CD14-positive monocyte (primary cell): Measurements from ENCODE around the gene USP53. TPM values are rescaled to one million over a fixed set of nuclear protein-coding genes. Genes with fewer than 3 reads are reported as not detected.
A peak's percentile ranks its signal among the peaks of the same experiment; 100 is the strongest.

Experiments
- DNase-seq, 3 donors: peaks; one replicate each; pipeline ENCODE4 v3.0.0-alpha.2; 2011 to 2022
- H2AFZ ChIP-seq: 2 replicates; pipeline ENCODE4 v1.6.0; 2012; ENCODE audit warnings: mild to moderate bottlenecking, low read depth, low read length, inconsistent platforms; ENCODE audit not compliant: insufficient read depth, poor library complexity, severe bottlenecking
- H3K27ac ChIP-seq, 2 donors: 1 replicate in 1 of 2; 2 replicates in 1 of 2; pipeline ENCODE4 v1.5.1; 2012 to 2013; ENCODE audit warnings: low read length in 2 of 2, control low read depth in 1 of 2, inconsistent platforms in 1 of 2, low read depth in 1 of 2, mild to moderate bottlenecking in 1 of 2
- H3K27me3 ChIP-seq, 2 donors: one replicate each; pipeline versions ENCODE4 v1.6.0 to v1.6.1; 2011 to 2013; ENCODE audit warnings: low read length in 2 of 2; ENCODE audit not compliant: control insufficient read depth in 2 of 2, insufficient read depth in 2 of 2
- H3K36me3 ChIP-seq, 2 donors: replicated peaks in 1 of 2; 1 replicate in 1 of 2; 2 replicates in 1 of 2; pipeline versions ENCODE4 v1.5.1 to v1.6.1; 2012 to 2013; ENCODE audit warnings: low read length in 2 of 2, control low read depth in 1 of 2, inconsistent platforms in 1 of 2, mild to moderate bottlenecking in 1 of 2; ENCODE audit not compliant: insufficient read depth in 2 of 2, control insufficient read depth in 1 of 2
- H3K4me1 ChIP-seq, 2 donors: 1 replicate in 1 of 2; 2 replicates in 1 of 2; pipeline versions ENCODE4 v1.5.1 to v1.6.1; 2012 to 2013; ENCODE audit warnings: low read length in 2 of 2, control low read depth in 1 of 2, inconsistent platforms in 1 of 2, mild to moderate bottlenecking in 1 of 2, moderate library complexity in 1 of 2; ENCODE audit not compliant: insufficient read depth in 2 of 2, control insufficient read depth in 1 of 2
- H3K4me2 ChIP-seq: replicated peaks from 2 replicates; pipeline ENCODE3; 2012; ENCODE audit warnings: low read length, moderate library complexity, mild to moderate bottlenecking; ENCODE audit not compliant: poor library complexity, severe bottlenecking; ENCODE audit errors: extremely low read depth
- H3K4me3 ChIP-seq, 3 experiments: fragments of 200-600 bp in 1 of 3; sonication (generic) in 1 of 3; replicated peaks in 1 of 3; 1 replicate in 2 of 3; 2 replicates in 1 of 3; pipeline ENCODE4 v1.5.1; 2011 to 2013; ENCODE audit warnings: low read length in 3 of 3, mild to moderate bottlenecking in 3 of 3, control low read depth in 2 of 3, low read depth in 2 of 3, inconsistent platforms in 1 of 3, moderate library complexity in 1 of 3
- H3K79me2 ChIP-seq: 2 replicates; pipeline ENCODE4 v1.6.0; 2012; ENCODE audit warnings: mild to moderate bottlenecking, control low read depth, inconsistent platforms, low read length, moderate library complexity; ENCODE audit not compliant: insufficient read depth
- H3K9ac ChIP-seq: 2 replicates; pipeline ENCODE4 v1.6.0; 2017; ENCODE audit warnings: low read length, mild to moderate bottlenecking; ENCODE audit not compliant: insufficient read depth, poor library complexity, severe bottlenecking
- H3K9me3 ChIP-seq, 2 donors: replicated peaks in 1 of 2; 1 replicate in 1 of 2; 2 replicates in 1 of 2; pipeline versions ENCODE4 v1.5.1 to v1.6.1; 2012 to 2013; ENCODE audit warnings: low read length in 2 of 2, control low read depth in 1 of 2; ENCODE audit not compliant: control insufficient read depth in 1 of 2, insufficient read depth in 1 of 2
- H4K20me1 ChIP-seq: 2 replicates; pipeline ENCODE4 v1.6.0; 2012; ENCODE audit warnings: mild to moderate bottlenecking, low read length, control low read depth, moderate library complexity; ENCODE audit not compliant: insufficient read depth
- H3K27ac Mint-ChIP-seq, 7 donors: one replicate each; pipeline ENCODE4 v1.8.0; 2020; ENCODE audit warnings: mild to moderate bottlenecking in 7 of 7, mixed read lengths in 7 of 7, moderate library complexity in 6 of 7, inconsistent platforms in 2 of 7
- H3K27me3 Mint-ChIP-seq, 3 donors: one replicate each; pipeline ENCODE4 v1.8.0; 2021 to 2022; ENCODE audit warnings: low read depth in 3 of 3, mild to moderate bottlenecking in 3 of 3, mixed read lengths in 3 of 3, moderate library complexity in 3 of 3, inconsistent platforms in 1 of 3
- H3K36me3 Mint-ChIP-seq, 2 donors: one replicate each; pipeline ENCODE4 v1.8.0; 2020; ENCODE audit warnings: mixed read lengths in 2 of 2, inconsistent platforms in 1 of 2, mild to moderate bottlenecking in 1 of 2
- H3K4me1 Mint-ChIP-seq: one replicate; pipeline ENCODE4 v1.8.0; 2020; ENCODE audit warnings: mild to moderate bottlenecking, mixed read lengths
- H3K4me3 Mint-ChIP-seq, 2 donors: one replicate each; pipeline ENCODE4 v1.8.0; 2020; ENCODE audit warnings: mild to moderate bottlenecking in 2 of 2, mixed read lengths in 2 of 2, moderate library complexity in 1 of 2
- H3K9me3 Mint-ChIP-seq, 7 donors: one replicate each; pipeline ENCODE4 v1.8.0; 2020 to 2022; ENCODE audit warnings: mixed read lengths in 7 of 7, mild to moderate bottlenecking in 6 of 7, moderate library complexity in 6 of 7, inconsistent platforms in 2 of 7
- CTCF ChIP-seq: fragments of 200-600 bp; IDR thresholded peaks from one replicate; pipeline ENCODE4 v1.8.0; 2022; ENCODE audit warnings: antibody characterized with exemption, mild to moderate bottlenecking
- WGBS: methylation state at CpG from one replicate; pipeline ENCODE4 v1.1.5; 2013; ENCODE audit warnings: missing lambda C conversion rate; ENCODE audit not compliant: insufficient coverage; 5-methylcytosine and 5-hydroxymethylcytosine counted together
- intact Hi-C, 2 donors: fragments of 100-400 bp; cut with micrococcal nuclease; formaldehyde crosslinking; loops; one replicate each; pipeline versions ENCODE4 v1.15.0 to v1.15.1; 2023
- polyA plus RNA-seq, 3 donors: library from polyadenylated mRNA; depleted of rRNA in 1 of 3; unstranded in 2 of 3; stranded (reverse) in 1 of 3; fragments of 300-500 nt in 2 of 3; fragments of >200 nt in 1 of 3; fragmentation: Illumina TruSeq in 2 of 3; gene quantifications; 1 replicate in 2 of 3; 2 replicates in 1 of 3; pipeline ENCODE4 v1.2.3, GENCODE V29; 2012 to 2021

The USP53 gene
- polyA plus RNA-seq, 3 donors: 0.11 to 0.44 (median 0.22) TPM

GRCh38 chr4:119210775-119211174 is 1.7 kb upstream of the USP53 start:
- Histone ChIP-seq H3K79me2 (no peaks in the 10 kb centered on the region), H3K9me3 (no peaks in the 10 kb centered on the region), H3K4me3 (no peak overlapping the region), H3K4me2 (peak overlapping the region; percentile 3), H4K20me1 (no peaks in the 10 kb centered on the region), H2AFZ (no peak overlapping the region), H3K27ac (no peak overlapping the region), H3K9ac (no peak overlapping the region), H3K27me3 (peaks cover 0 to 8% of the 10 kb centered on the region in 2 donors), H3K4me1 (peaks cover 15 to 51% of the 10 kb centered on the region in 2 donors), H3K36me3 (no peaks in the 10 kb centered on the region)
- H3K27ac Mint-ChIP-seq: peak overlapping the region in 2 of 7 donors; percentile 1 to 41
- peaks cover 38% of the 10 kb centered on the region for H3K4me1 Mint-ChIP-seq
- WGBS: 66% methylated on average over 4 of the region's 4 CpGs
- intact Hi-C loops: loop anchor here (10.0 kb wide), 3 partner anchors 96 to 186 kb away; no protein-coding TSS in a partner anchor
- peak; percentile 39 to 77 (median 66) for DNase-seq
- H3K27me3 Mint-ChIP-seq: peaks cover 7 to 18% (median 17%) of the 10 kb centered on the region in 3 donors
- H3K9me3 Mint-ChIP-seq: no peaks in the 10 kb centered on the region
- TF ChIP-seq CTCF: no peak
- H3K4me3 Mint-ChIP-seq: peak overlapping the region in 1 of 2 donors; percentile 49
- H3K36me3 Mint-ChIP-seq: no peaks in the 10 kb centered on the region

- TF ChIP-seq CTCF: no peak
Observed at GRCh38 chr4:119211867-119212233, 663 bp upstream of the USP53 start.

More at GRCh38 chr4:119211867-119212233, 663 bp upstream of the USP53 start:
- Mint-ChIP-seq H3K27ac (peak overlapping the region in 3 of 7 donors; percentile 67 to 86 (median 78)), H3K4me1 (peaks cover 38% of the 10 kb centered on the region), H3K4me3 (peak overlapping the region; percentile 93 to 96), H3K36me3 (no peaks in the 10 kb centered on the region), H3K9me3 (no peaks in the 10 kb centered on the region), H3K27me3 (peaks cover 7 to 18% (median 17%) of the 10 kb centered on the region in 3 donors)
- DNase-seq: peak in 2 of 3 donors; percentile 8 to 15
- peaks cover 15 to 42% of the 10 kb centered on the region in 2 donors for H3K4me1 ChIP-seq
- no peaks in the 10 kb centered on the region for H4K20me1 ChIP-seq
- H3K4me2 ChIP-seq: peak overlapping the region; percentile 83
- intact Hi-C loops: loop anchor here (10.0 kb wide), 3 partner anchors 97 to 187 kb away; no protein-coding TSS in a partner anchor
- no peaks in the 10 kb centered on the region for H3K36me3 ChIP-seq
- WGBS: 1% methylated on average over 12 of the region's 12 CpGs
- H3K27me3 ChIP-seq: peaks cover 0 to 8% of the 10 kb centered on the region in 2 donors
- H3K4me3 ChIP-seq: peak overlapping the region; percentile 55 to 84 (median 72)
- peak overlapping the region; percentile 58 for H3K9ac ChIP-seq
- H3K9me3 ChIP-seq: no peaks in the 10 kb centered on the region
- peak overlapping the region in 1 of 2 donors; percentile 55 for H3K27ac ChIP-seq
- no peaks in the 10 kb centered on the region for H3K79me2 ChIP-seq
- peak overlapping the region; percentile 75 for H2AFZ ChIP-seq
